ENCODE results near the gene TRAK1. TPM values are rescaled to one million over a fixed set of nuclear protein-coding genes. Genes with fewer than 3 reads are reported as not detected.
"Not testable (repeated sequence)": the region's sequence is repeated elsewhere in the genome, so short reads cannot be mapped to it uniquely, and the experiment has no call there.

Gene TRAK1
- total and polyA plus RNA-seq, 4 donors: 35.3 to 69.6 (median 51.7) TPM

GRCh38 chr3:42105994-42106393 is 14.8 kb downstream of the TRAK1 start:
- H3K27ac ChIP-seq (ENCODE audit: low read depth, low read length); H3K4me1 ChIP-seq (ENCODE audit: control insufficient read depth, insufficient read depth, low read length); H3K27me3 ChIP-seq (ENCODE audit: control insufficient read depth, insufficient read depth, low read length); DNase-seq (ENCODE audit: low read depth in 4 of 6, low spot score in 6 of 6); H3K9me3 ChIP-seq (ENCODE audit: control insufficient read depth, insufficient read depth, low read length); H3K36me3 ChIP-seq (ENCODE audit: control insufficient read depth, insufficient read depth, low read length); H3K4me3 ChIP-seq (ENCODE audit: low read depth, low read length): not testable (repeated sequence)
- WGBS (ENCODE audit: insufficient coverage): no CpG with 5 or more reads among the region's 2 CpGs

- H3K27ac ChIP-seq (ENCODE audit: low read depth, low read length): no peak overlapping the region
- no peaks in the 10 kb centered on the region for H3K27me3 ChIP-seq (ENCODE audit: control insufficient read depth, insufficient read depth, low read length)
- H3K4me1 ChIP-seq (ENCODE audit: control insufficient read depth, insufficient read depth, low read length): peaks cover 4% of the 10 kb centered on the region
- no peaks in the 10 kb centered on the region for H3K9me3 ChIP-seq (ENCODE audit: control insufficient read depth, insufficient read depth, low read length)
- peaks cover 6% of the 10 kb centered on the region for H3K36me3 ChIP-seq (ENCODE audit: control insufficient read depth, insufficient read depth, low read length)
- DNase-seq (ENCODE audit: low read depth in 4 of 6, low spot score in 6 of 6): no peak
- H3K4me3 ChIP-seq (ENCODE audit: low read depth, low read length): no peak overlapping the region
Measured at GRCh38 chr3:42106646-42107045, 15.5 kb downstream of the TRAK1 start.

- Histone ChIP-seq H3K27ac (ENCODE audit: low read depth, low read length) (no peak overlapping the region), H3K36me3 (ENCODE audit: control insufficient read depth, insufficient read depth, low read length) (no peaks in the 10 kb centered on the region), H3K4me3 (ENCODE audit: low read depth, low read length) (no peak overlapping the region), H3K9me3 (ENCODE audit: control insufficient read depth, insufficient read depth, low read length) (no peaks in the 10 kb centered on the region), H3K4me1 (ENCODE audit: control insufficient read depth, insufficient read depth, low read length) (no peaks in the 10 kb centered on the region), H3K27me3 (ENCODE audit: control insufficient read depth, insufficient read depth, low read length) (no peaks in the 10 kb centered on the region)
- WGBS (ENCODE audit: insufficient coverage): 75% methylated on average over 3 of the region's 3 CpGs
- DNase-seq (ENCODE audit: low read depth in 4 of 6, low spot score in 6 of 6): no peak
Measured at GRCh38 chr3:42110631-42111030, 19.5 kb downstream of the TRAK1 start.

GRCh38 chr3:42114130-42114725 is 23.1 kb downstream of the TRAK1 start:
- Histone ChIP-seq H3K27me3 (ENCODE audit: control insufficient read depth, insufficient read depth, low read length) (no peaks in the 10 kb centered on the region), H3K27ac (ENCODE audit: low read depth, low read length) (no peak overlapping the region)

GRCh38 chr3:42115215-42115614 is 24.1 kb downstream of the TRAK1 start:
- Histone ChIP-seq H3K4me3 (ENCODE audit: low read depth, low read length) (no peak overlapping the region), H3K27me3 (ENCODE audit: control insufficient read depth, insufficient read depth, low read length) (no peaks in the 10 kb centered on the region), H3K9me3 (ENCODE audit: control insufficient read depth, insufficient read depth, low read length) (no peaks in the 10 kb centered on the region), H3K27ac (ENCODE audit: low read depth, low read length) (no peak overlapping the region), H3K36me3 (ENCODE audit: control insufficient read depth, insufficient read depth, low read length) (no peaks in the 10 kb centered on the region), H3K4me1 (ENCODE audit: control insufficient read depth, insufficient read depth, low read length) (peaks cover 21% of the 10 kb centered on the region)
- no peak for DNase-seq (ENCODE audit: low read depth in 4 of 6, low spot score in 6 of 6)
- 75% methylated on average over 5 of the region's 13 CpGs for WGBS (ENCODE audit: insufficient coverage)

More at GRCh38 chr3:42114130-42114725, 23.1 kb downstream of the TRAK1 start:
- H3K36me3 ChIP-seq (ENCODE audit: control insufficient read depth, insufficient read depth, low read length): no peaks in the 10 kb centered on the region
- 100% methylated on average over 2 of the region's 4 CpGs for WGBS (ENCODE audit: insufficient coverage)
- H3K4me1 ChIP-seq (ENCODE audit: control insufficient read depth, insufficient read depth, low read length): peaks cover 18% of the 10 kb centered on the region
- no peaks in the 10 kb centered on the region for H3K9me3 ChIP-seq (ENCODE audit: control insufficient read depth, insufficient read depth, low read length)
- H3K4me3 ChIP-seq (ENCODE audit: low read depth, low read length): no peak overlapping the region
- peak in 1 of 6 donors; percentile 74 for DNase-seq (ENCODE audit: low read depth in 4 of 6, low spot score in 6 of 6)

- Histone ChIP-seq H3K27ac (ENCODE audit: low read depth, low read length) (no peak overlapping the region), H3K4me1 (ENCODE audit: control insufficient read depth, insufficient read depth, low read length) (peaks cover 21% of the 10 kb centered on the region), H3K9me3 (ENCODE audit: control insufficient read depth, insufficient read depth, low read length) (no peaks in the 10 kb centered on the region), H3K36me3 (ENCODE audit: control insufficient read depth, insufficient read depth, low read length) (no peaks in the 10 kb centered on the region), H3K27me3 (ENCODE audit: control insufficient read depth, insufficient read depth, low read length) (no peaks in the 10 kb centered on the region), H3K4me3 (ENCODE audit: low read depth, low read length) (no peak overlapping the region)
- no peak for DNase-seq (ENCODE audit: low read depth in 4 of 6, low spot score in 6 of 6)
- WGBS (ENCODE audit: insufficient coverage): 86% methylated on average over 7 of the region's 9 CpGs
Measured at GRCh38 chr3:42115946-42116345, 24.8 kb downstream of the TRAK1 start.

GRCh38 chr3:42116466-42116865 is 25.3 kb downstream of the TRAK1 start:
- Histone ChIP-seq H3K9me3 (ENCODE audit: control insufficient read depth, insufficient read depth, low read length) (no peaks in the 10 kb centered on the region), H3K4me1 (ENCODE audit: control insufficient read depth, insufficient read depth, low read length) (peaks cover 21% of the 10 kb centered on the region), H3K4me3 (ENCODE audit: low read depth, low read length) (no peak overlapping the region), H3K27ac (ENCODE audit: low read depth, low read length) (peak overlapping the region; percentile 3), H3K27me3 (ENCODE audit: control insufficient read depth, insufficient read depth, low read length) (no peaks in the 10 kb centered on the region), H3K36me3 (ENCODE audit: control insufficient read depth, insufficient read depth, low read length) (no peaks in the 10 kb centered on the region)
- no peak for DNase-seq (ENCODE audit: low read depth in 4 of 6, low spot score in 6 of 6)
- no CpG with 5 or more reads among the region's 1 CpG for WGBS (ENCODE audit: insufficient coverage)

GRCh38 chr3:42117175-42118008 is 26.2 kb downstream of the TRAK1 start:
- DNase-seq (ENCODE audit: low read depth in 4 of 6, low spot score in 6 of 6): peak in 3 of 6 donors; percentile 28 to 71 (median 70)
- WGBS (ENCODE audit: insufficient coverage): 34% methylated on average over 10 of the region's 14 CpGs
- Histone ChIP-seq H3K4me3 (ENCODE audit: low read depth, low read length) (no peak overlapping the region), H3K27ac (ENCODE audit: low read depth, low read length) (peak overlapping the region; percentile 52), H3K36me3 (ENCODE audit: control insufficient read depth, insufficient read depth, low read length) (no peaks in the 10 kb centered on the region), H3K27me3 (ENCODE audit: control insufficient read depth, insufficient read depth, low read length) (no peaks in the 10 kb centered on the region), H3K4me1 (ENCODE audit: control insufficient read depth, insufficient read depth, low read length) (peaks cover 21% of the 10 kb centered on the region), H3K9me3 (ENCODE audit: control insufficient read depth, insufficient read depth, low read length) (no peaks in the 10 kb centered on the region)

- peak in 2 of 6 donors; percentile 53 to 60 for DNase-seq (ENCODE audit: low read depth in 4 of 6, low spot score in 6 of 6)
- Histone ChIP-seq H3K4me3 (ENCODE audit: low read depth, low read length) (no peak overlapping the region), H3K4me1 (ENCODE audit: control insufficient read depth, insufficient read depth, low read length) (peaks cover 29% of the 10 kb centered on the region), H3K27ac (ENCODE audit: low read depth, low read length) (no peak overlapping the region), H3K27me3 (ENCODE audit: control insufficient read depth, insufficient read depth, low read length) (no peaks in the 10 kb centered on the region), H3K36me3 (ENCODE audit: control insufficient read depth, insufficient read depth, low read length) (no peaks in the 10 kb centered on the region), H3K9me3 (ENCODE audit: control insufficient read depth, insufficient read depth, low read length) (no peaks in the 10 kb centered on the region)
- 100% methylated on average over 1 of the region's 2 CpGs for WGBS (ENCODE audit: insufficient coverage)
Measured at GRCh38 chr3:42118762-42119361, 27.7 kb downstream of the TRAK1 start.

Data from spinal cord (tissue), 10 donors.